Measurements from ENCODE around the gene SLC66A2.

DNA sequence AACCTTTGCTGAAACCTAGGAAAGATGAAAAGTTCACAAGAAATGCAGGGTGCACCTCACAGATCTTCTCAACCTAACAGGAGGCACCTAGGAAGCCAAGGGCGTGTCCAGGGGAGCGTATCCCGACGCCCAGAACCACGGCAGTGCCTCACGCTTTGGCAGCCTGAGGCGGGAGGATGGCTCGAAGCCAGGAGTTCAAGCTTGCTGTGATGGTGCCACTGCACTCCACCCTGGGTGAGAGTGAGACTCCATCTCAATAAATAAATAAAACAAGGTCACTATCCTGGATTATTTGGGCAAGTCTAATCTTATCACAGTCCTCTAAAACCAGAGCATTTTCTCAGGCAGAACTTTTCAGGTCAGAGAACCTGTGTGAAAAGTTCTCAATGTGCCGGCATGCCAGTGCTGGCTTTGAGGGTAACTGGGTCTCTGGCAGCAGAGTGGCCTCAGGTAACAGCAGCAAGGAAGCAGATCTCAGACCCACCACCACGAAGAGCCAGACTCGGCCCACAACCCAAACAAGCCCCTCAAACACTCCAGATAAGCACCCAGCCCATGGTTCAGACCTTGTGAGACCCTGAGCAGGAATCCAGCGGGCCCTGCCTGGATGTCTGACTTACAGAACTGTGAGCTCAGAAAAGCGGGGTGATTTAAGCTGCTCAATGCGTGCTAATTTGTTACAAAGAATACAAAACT lies 24.7 kb upstream of the SLC66A2 start:
- TF ChIP-seq, protein P1, sequence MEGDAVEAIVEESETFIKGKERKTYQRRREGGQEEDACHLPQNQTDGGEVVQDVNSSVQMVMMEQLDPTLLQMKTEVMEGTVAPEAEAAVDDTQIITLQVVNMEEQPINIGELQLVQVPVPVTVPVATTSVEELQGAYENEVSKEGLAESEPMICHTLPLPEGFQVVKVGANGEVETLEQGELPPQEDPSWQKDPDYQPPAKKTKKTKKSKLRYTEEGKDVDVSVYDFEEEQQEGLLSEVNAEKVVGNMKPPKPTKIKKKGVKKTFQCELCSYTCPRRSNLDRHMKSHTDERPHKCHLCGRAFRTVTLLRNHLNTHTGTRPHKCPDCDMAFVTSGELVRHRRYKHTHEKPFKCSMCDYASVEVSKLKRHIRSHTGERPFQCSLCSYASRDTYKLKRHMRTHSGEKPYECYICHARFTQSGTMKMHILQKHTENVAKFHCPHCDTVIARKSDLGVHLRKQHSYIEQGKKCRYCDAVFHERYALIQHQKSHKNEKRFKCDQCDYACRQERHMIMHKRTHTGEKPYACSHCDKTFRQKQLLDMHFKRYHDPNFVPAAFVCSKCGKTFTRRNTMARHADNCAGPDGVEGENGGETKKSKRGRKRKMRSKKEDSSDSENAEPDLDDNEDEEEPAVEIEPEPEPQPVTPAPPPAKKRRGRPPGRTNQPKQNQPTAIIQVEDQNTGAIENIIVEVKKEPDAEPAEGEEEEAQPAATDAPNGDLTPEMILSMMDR (conservative IDR thresholded peaks at IDR 0.05 in 1 of 2, IDR thresholded peaks at IDR 0.05 in 1 of 2; ENCODE audit: extremely low read depth in 1 of 2, insufficient read depth in 1 of 2, low read depth in 1 of 2, low read length in 2 of 2): no peak
- TF ChIP-seq EZH2 (IDR thresholded peaks at IDR 0.05; ENCODE audit: borderline replicate concordance, low read length): no peak
